Measurements from ENCODE around the gene SPATC1L.
"Not testable (repeated sequence)": the region's sequence is repeated elsewhere in the genome, so short reads cannot be mapped to it uniquely, and the experiment has no call there.

SPATC1L gene

GRCh38 chr21:46183910-46184624, at the start of gene SPATC1L:
TSS of gene SPATC1L (minus strand) at chr21:46184459. CDS start at chr21:46182816, 1,643 bp downstream.
- peak; percentile 14 to 16 for DNase-seq

- no peak for DNase-seq
These were observed 45.6 kb upstream of the SPATC1L start for GRCh38 chr21:46229923-46230260.

GRCh38 chr21:46229133-46229922, 45.1 kb upstream of the SPATC1L start:
- DNase-seq: no peak

DNA sequence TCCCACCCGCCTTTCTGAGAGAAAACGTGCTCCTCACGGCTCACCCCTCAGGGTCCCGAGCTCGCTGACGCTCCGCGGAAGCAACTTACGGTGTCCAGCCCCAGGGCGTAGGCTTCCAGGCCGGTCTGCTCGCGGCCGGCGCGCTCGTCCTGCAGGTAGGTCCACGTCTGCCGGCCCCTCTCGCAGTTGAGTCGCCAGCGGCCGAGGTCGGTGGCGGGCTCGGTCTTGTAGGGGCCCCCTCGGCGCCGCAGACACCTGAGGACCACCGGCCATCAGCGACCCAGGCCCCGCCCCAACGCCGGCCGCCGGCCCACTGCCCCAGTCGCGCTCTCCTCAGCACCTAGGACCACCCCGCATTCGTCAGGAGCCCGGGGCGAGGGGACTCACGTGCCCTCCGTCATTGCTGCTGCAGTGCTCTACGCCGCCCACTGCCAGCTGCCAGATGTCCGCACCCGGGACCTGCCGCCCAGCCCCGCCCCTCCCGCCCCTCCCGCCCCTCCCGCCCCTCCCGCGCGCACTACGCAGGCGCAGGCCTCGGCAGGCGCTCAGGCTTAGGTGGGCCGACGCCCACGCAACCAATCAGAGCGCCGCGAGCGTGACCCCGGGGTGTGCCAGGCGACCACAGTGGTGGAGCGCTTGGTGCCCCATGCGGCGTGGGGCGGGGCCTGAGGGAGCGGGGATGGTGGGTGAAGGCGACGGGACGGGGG, 44.2 kb upstream of the SPATC1L start, which contains the start of gene LSS:
Gene LSS, minus strand, starts transcription at position 430 of the 707 bp plus-strand sequence. Its CDS starts 29 bp downstream, at position 401.
- peak; percentile 92 to 95 for DNase-seq

DNA sequence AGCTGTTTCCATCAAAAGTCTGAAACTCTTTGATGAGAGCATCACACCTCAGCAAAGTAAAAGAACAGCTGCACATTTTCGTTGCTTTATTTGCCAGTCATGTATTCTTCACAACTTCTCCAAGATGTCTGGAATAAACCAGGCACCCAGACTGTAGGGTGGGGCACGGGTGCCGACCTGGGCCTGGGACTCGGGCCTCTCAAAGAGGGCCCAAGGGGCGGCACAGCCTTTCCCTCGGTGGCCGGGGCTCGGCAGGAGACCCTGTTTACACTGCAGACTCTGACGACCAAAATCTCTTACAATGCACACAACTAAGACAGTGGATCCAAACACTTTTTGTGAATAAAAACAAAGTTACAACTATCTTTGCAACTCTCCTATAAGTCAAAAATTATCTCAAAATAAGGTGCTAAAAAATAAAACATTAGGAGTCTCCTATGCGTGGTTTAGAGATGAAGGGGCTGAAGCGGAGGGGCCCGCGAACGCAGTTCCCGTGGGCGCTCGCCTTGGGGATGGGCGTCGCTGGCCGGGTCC, 43.6 kb upstream of the SPATC1L start:
- no peak for DNase-seq

DNA sequence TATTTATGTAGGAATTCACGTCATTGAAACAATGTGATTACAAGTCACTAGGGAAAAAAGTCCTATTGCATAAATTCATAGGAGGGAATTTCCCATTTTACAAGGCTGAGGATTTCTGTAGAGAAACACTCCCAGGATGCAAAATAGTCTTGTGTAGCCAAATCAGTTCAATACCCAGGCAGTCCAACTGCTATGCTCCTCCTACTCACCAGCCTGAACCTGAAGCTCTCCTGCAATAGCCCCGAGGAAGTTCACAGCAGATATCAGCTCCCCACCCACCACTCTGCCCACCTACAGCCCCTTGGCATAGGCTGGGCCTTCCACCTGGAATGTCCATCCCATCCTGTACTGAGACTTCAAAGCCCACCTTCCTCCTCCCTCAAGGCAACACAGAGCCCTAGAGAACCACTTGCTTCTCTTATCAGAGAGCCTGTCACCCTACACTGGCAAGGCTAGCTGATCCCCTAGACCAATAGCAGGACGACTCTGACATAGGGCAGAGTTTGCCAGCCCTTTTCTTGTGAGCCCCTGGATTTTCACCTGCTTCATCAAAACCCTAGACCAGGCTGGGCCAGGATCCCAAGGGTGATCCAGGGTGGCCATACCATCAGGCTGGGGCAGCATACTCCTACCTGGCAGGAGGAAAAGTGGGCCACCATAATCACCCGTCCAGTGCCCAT, 42.8 kb upstream of the SPATC1L start:
- DNase-seq: peak; percentile 91 to 97

DNA sequence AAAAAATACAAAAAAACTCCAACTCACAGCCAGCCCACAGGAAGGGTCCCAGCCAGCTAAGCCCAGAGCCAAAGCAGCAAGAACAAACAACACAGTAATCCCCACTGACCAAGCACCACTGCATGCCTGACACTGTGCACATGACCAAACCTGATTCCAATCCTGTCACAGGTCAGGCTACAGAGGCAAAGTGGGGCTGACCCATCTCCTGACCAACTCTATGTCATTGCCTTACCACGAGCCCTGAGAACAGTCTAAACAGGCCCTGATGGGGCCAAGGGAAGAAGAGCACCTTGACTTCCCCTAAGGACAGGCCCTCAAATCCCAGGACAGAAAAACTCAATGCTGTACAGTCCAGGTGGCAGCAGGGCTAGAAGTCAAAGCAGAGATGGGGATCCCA, 41.9 kb upstream of the SPATC1L start:
- peak in 1 of 2 donors; percentile 60 for DNase-seq

DNA sequence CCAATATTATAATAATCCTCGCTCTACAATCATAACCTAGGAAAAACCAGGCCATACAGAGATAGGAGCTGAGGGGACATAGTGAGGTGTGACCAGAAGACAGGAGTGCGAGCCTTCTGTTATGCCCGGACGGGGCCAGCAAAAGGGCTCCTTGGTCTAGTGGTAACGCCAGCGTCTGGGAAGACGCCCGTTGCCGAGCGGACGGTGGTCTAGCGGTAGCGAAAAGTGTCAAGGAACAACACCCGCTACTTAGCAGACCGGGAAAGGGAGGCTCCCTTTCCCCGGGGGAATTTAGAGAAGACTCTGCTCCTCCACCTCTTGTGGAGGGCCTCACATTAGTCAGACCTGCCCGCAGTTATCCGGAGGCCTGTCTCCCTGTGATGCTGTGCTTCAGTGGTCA, 39.4 kb upstream of the SPATC1L start:
- not testable (repeated sequence) for DNase-seq

GRCh38 chr21:46223217-46223616, 39.0 kb upstream of the SPATC1L start:
- DNase-seq: no peak

DNA sequence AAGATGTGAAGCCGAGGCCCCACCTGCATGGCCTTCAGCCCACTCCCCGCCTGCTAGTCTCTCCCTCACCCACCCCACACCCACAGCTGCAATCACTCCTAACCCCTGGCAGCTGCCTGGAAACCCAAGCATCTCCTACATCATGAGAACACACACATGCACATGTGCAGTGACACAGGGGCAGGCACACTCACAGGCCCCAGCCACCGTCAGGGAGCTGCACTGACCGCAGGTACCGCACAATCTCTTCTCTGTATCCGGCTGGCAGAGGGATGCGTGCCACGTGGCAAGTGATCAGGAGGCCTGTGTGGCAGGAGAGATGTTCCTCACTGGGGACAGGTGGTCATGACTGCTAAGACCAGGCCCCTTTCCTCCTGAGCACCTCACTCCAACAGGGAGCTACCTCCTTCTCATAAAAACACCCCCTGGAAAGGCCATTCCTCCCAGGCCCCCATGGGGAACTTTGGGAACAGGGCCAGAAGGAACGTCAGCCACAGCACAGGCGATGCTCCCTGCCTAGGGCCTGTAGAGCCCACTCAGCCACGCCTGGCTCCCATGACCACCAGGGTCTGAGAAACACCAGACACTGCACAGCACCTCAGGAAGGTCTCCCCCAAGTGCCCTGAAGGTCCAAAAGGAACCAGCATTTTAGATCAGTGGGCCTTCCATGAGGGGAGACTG, 38.3 kb upstream of the SPATC1L start:
- no peak for DNase-seq

- no peak for DNase-seq
These were observed 37.6 kb upstream of the SPATC1L start for GRCh38 chr21:46221664-46222435.

- no peak for DNase-seq
These were observed 36.6 kb upstream of the SPATC1L start for GRCh38 chr21:46220847-46221246.

GRCh38 chr21:46220275-46220810, 36.1 kb upstream of the SPATC1L start:
- no peak for DNase-seq

- DNase-seq: no peak
These were observed 35.5 kb upstream of the SPATC1L start for GRCh38 chr21:46219591-46220239.

- no peak for DNase-seq
These were observed 34.8 kb upstream of the SPATC1L start for GRCh38 chr21:46218906-46219590.

- no peak for DNase-seq
These were observed 33.4 kb upstream of the SPATC1L start for GRCh38 chr21:46217511-46218196.

GRCh38 chr21:46216132-46216747, 32.0 kb upstream of the SPATC1L start:
- no peak for DNase-seq

- DNase-seq: peak; percentile 14 to 79
These were observed 31.3 kb upstream of the SPATC1L start for GRCh38 chr21:46215436-46216131.

All from inflammatory macrophage treated with lipopolysaccharide for 1 hour (primary cell).